H1 (cell line): ENCODE measurements around the gene MIA2. TPM values are rescaled to one million over a fixed set of nuclear protein-coding genes. Genes with fewer than 3 reads are reported as not detected.

Source experiments
- CTCF ChIA-PET: fragments of 300-600 bp; sonication (Branson Sonifier 250); formaldehyde crosslinking; loops from one replicate; lab custom pipeline; 2021; ENCODE audit not compliant: partially characterized antibody; lab: Charles Lee
- POLR2A ChIA-PET: fragments of 300-600 bp; sonication (Branson Sonifier 250); formaldehyde crosslinking; loops from one replicate; lab custom pipeline; 2021; ENCODE audit warnings: inconsistent platforms; ENCODE audit not compliant: partially characterized antibody; lab: Charles Lee
- DNase-seq, 2 experiments: peaks; one replicate each; pipeline versions ENCODE4 v3.0.0 to v3.0.0-alpha.2; 2010 to 2022; ENCODE audit warnings: low spot score in 2 of 2, low read depth in 1 of 2, mixed read lengths in 1 of 2
- FAIRE-seq: peaks from 2 replicates; lab custom pipeline; 2011; peaks lifted over from hg19 to GRCh38; lab: Jason Lieb, UNC
- H2AFZ ChIP-seq: 2 replicates; pipeline ENCODE4 v1.8.1; 2012; ENCODE audit warnings: low read length, inconsistent platforms
- H2AK5ac ChIP-seq: 2 replicates; pipeline ENCODE4 v1.6.1; 2013; ENCODE audit warnings: low read depth, low read length
- H2BK120ac ChIP-seq: replicated peaks from 2 replicates; pipeline ENCODE3; 2013; ENCODE audit warnings: low read depth, low read length, inconsistent platforms
- H2BK12ac ChIP-seq: 2 replicates; pipeline ENCODE4 v1.6.1; 2013; ENCODE audit warnings: low read depth, low read length
- H2BK15ac ChIP-seq: 2 replicates; pipeline ENCODE4 v1.6.1; 2013; ENCODE audit warnings: low read length
- H2BK20ac ChIP-seq: 2 replicates; pipeline ENCODE4 v1.6.1; 2013; ENCODE audit warnings: low read length
- H2BK5ac ChIP-seq: 2 replicates; pipeline ENCODE4 v1.6.1; 2013; ENCODE audit warnings: low read depth, low read length
- H3K14ac ChIP-seq: 2 replicates; pipeline ENCODE4 v1.6.1; 2013; ENCODE audit warnings: inconsistent platforms; ENCODE audit not compliant: insufficient read length
- H3K18ac ChIP-seq: 2 replicates; pipeline ENCODE4 v1.6.1; 2013; ENCODE audit warnings: low read length; ENCODE audit errors: extremely low read depth
- H3K23ac ChIP-seq: 2 replicates; pipeline ENCODE4 v1.6.1; 2013; ENCODE audit warnings: inconsistent platforms; ENCODE audit not compliant: insufficient read length
- H3K23me2 ChIP-seq: 2 replicates; pipeline ENCODE4 v1.6.1; 2013; ENCODE audit warnings: low read depth, low read length
- H3K27ac ChIP-seq: 2 replicates; pipeline ENCODE4 v1.6.1; 2011; ENCODE audit warnings: low read depth, low read length, inconsistent platforms
- H3K27me3 ChIP-seq, 4 experiments: replicated peaks in 1 of 4; 1 replicate in 1 of 4; 2 replicates in 3 of 4; pipeline versions ENCODE4 v1.6.1 to v1.8.1; 2011 to 2013; ENCODE audit warnings: low read length in 3 of 4, mild to moderate bottlenecking in 3 of 4, inconsistent platforms in 2 of 4, mixed read lengths in 2 of 4, moderate library complexity in 1 of 4; ENCODE audit not compliant: control insufficient read depth in 3 of 4, insufficient read depth in 3 of 4; ENCODE audit errors: extremely low read depth in 1 of 4
- H3K36me3 ChIP-seq, 4 experiments: 2 replicates each; pipeline versions ENCODE4 v1.6.1 to v1.8.1; 2011 to 2013; ENCODE audit warnings: mild to moderate bottlenecking in 4 of 4, low read length in 3 of 4, moderate library complexity in 2 of 4, control low read depth in 1 of 4, inconsistent platforms in 1 of 4; ENCODE audit not compliant: insufficient read depth in 4 of 4, control insufficient read depth in 2 of 4
- H3K4ac ChIP-seq: replicated peaks from 2 replicates; pipeline ENCODE3; 2013; ENCODE audit warnings: low read length, low read depth, mixed read lengths, inconsistent platforms; ENCODE audit not compliant: insufficient read length
- H3K4me1 ChIP-seq, 4 experiments: replicated peaks in 1 of 4; 1 replicate in 1 of 4; 2 replicates in 3 of 4; pipeline versions ENCODE4 v1.6.1 to v1.8.1; 2011 to 2013; ENCODE audit warnings: low read length in 3 of 4, inconsistent platforms in 2 of 4, mixed read lengths in 1 of 4; ENCODE audit not compliant: insufficient read depth in 4 of 4, control insufficient read depth in 3 of 4
- H3K4me2 ChIP-seq, 2 experiments: 2 replicates each; pipeline versions ENCODE4 v1.6.1 to v1.8.1; 2011 to 2013; ENCODE audit warnings: low read depth in 2 of 2, low read length in 2 of 2, control low read depth in 1 of 2, inconsistent platforms in 1 of 2, mild to moderate bottlenecking in 1 of 2; ENCODE audit not compliant: insufficient read depth in 1 of 2
- H3K4me3 ChIP-seq, 4 experiments: fragments of 200-600, 300-600 bp in 1 of 4; sonication (generic), shearing (Covaris generic), sonication (Bioruptor Twin) in 1 of 4; 2 replicates each; pipeline versions ENCODE4 v1.5.1 to v1.8.1; 2011 to 2016; ENCODE audit warnings: low read length in 4 of 4, low read depth in 3 of 4, control low read depth in 2 of 4, inconsistent platforms in 2 of 4, mild to moderate bottlenecking in 2 of 4, mixed read lengths in 1 of 4, moderate library complexity in 1 of 4; ENCODE audit not compliant: insufficient read depth in 2 of 4; ENCODE audit errors: extremely low read depth in 1 of 4
- H3K56ac ChIP-seq: replicated peaks from 2 replicates; pipeline ENCODE3; 2013; ENCODE audit warnings: low read depth, mild to moderate bottlenecking, mixed read lengths, low read length, inconsistent platforms; ENCODE audit not compliant: insufficient read length
- H3K79me1 ChIP-seq: 2 replicates; pipeline ENCODE4 v1.6.1; 2013; ENCODE audit warnings: low read depth, low read length, control low read depth
- H3K79me2 ChIP-seq, 2 experiments: 2 replicates each; pipeline versions ENCODE4 v1.6.1 to v1.8.1; 2012 to 2013; ENCODE audit warnings: low read length in 2 of 2, mild to moderate bottlenecking in 2 of 2, inconsistent platforms in 1 of 2; ENCODE audit not compliant: insufficient read depth in 2 of 2, control insufficient read depth in 1 of 2
- H3K9ac ChIP-seq, 4 experiments: replicated peaks in 1 of 4; 1 replicate in 1 of 4; 2 replicates in 3 of 4; pipeline versions ENCODE4 v1.6.1 to v1.8.1; 2011 to 2013; ENCODE audit warnings: low read depth in 3 of 4, low read length in 3 of 4, control low read depth in 2 of 4, mild to moderate bottlenecking in 2 of 4, moderate library complexity in 2 of 4, inconsistent platforms in 1 of 4; ENCODE audit errors: extremely low read depth in 1 of 4
- H3K9me3 ChIP-seq, 2 experiments: 2 replicates each; pipeline versions ENCODE4 v1.6.1 to v1.8.1; 2012 to 2013; ENCODE audit warnings: mild to moderate bottlenecking in 2 of 2, moderate library complexity in 2 of 2, control low read depth in 1 of 2, inconsistent platforms in 1 of 2, low read depth in 1 of 2, low read length in 1 of 2, mixed read lengths in 1 of 2; ENCODE audit not compliant: insufficient read depth in 2 of 2
- H4K20me1 ChIP-seq, 2 experiments: replicated peaks in 1 of 2; 2 replicates each; pipeline versions ENCODE3 to v1.8.1; 2011 to 2013; ENCODE audit warnings: inconsistent platforms in 2 of 2, low read length in 2 of 2, mild to moderate bottlenecking in 1 of 2; ENCODE audit not compliant: insufficient read depth in 2 of 2, control insufficient read depth in 1 of 2
- H4K5ac ChIP-seq: 2 replicates; pipeline ENCODE4 v1.6.1; 2013; ENCODE audit warnings: low read length, low read depth, mixed read lengths, inconsistent platforms; ENCODE audit not compliant: insufficient read length
- H4K8ac ChIP-seq: 2 replicates; pipeline ENCODE4 v1.8.0; 2013; ENCODE audit warnings: mild to moderate bottlenecking, moderate library complexity, low read length, inconsistent platforms; ENCODE audit not compliant: insufficient read depth; ENCODE audit errors: extremely low read depth
- H4K91ac ChIP-seq: replicated peaks from 2 replicates; pipeline ENCODE3; 2013; ENCODE audit warnings: low read length, mixed read lengths, inconsistent platforms; ENCODE audit not compliant: insufficient read length
- CEBPB ChIP-seq: IDR thresholded peaks from 2 replicates; pipeline ENCODE4 v1.6.1; 2012; ENCODE audit warnings: low read depth, low read length
- CTBP2 ChIP-seq: IDR thresholded peaks from 2 replicates; pipeline ENCODE4 v1.7.0; 2011; ENCODE audit warnings: borderline replicate concordance, mild to moderate bottlenecking, moderate library complexity, mixed read lengths, low read length; ENCODE audit not compliant: insufficient read depth, insufficient read length
- EGR1 ChIP-seq: IDR thresholded peaks from 2 replicates; pipeline ENCODE4 v1.6.1; 2011; ENCODE audit warnings: low read depth, low read length, borderline replicate concordance
- JUN ChIP-seq: IDR thresholded peaks from 2 replicates; pipeline ENCODE4 v1.6.1; 2011; ENCODE audit warnings: low read depth, mild to moderate bottlenecking, improper control_type of control experiment, low read length
- JUND ChIP-seq: IDR thresholded peaks from 2 replicates; pipeline ENCODE4 v1.6.1; 2011; ENCODE audit warnings: mild to moderate bottlenecking, improper control_type of control experiment, low read length
- KDM5A ChIP-seq: fragments of 200-600 bp; IDR thresholded peaks from 2 replicates; pipeline ENCODE4 v1.7.1; 2012; ENCODE audit warnings: mild to moderate bottlenecking, low read length, inconsistent platforms, mixed read lengths
- MAX ChIP-seq: IDR thresholded peaks from 2 replicates; pipeline ENCODE4 v1.6.1; 2012; ENCODE audit warnings: inconsistent platforms
- RNF2 ChIP-seq: fragments of 200-900, 300-1000 bp; sonication (generic); IDR thresholded peaks from 2 replicates; pipeline ENCODE4 v1.7.1; 2016; ENCODE audit warnings: borderline replicate concordance, low read depth, mild to moderate bottlenecking, antibody characterized with exemption, low read length; ENCODE audit not compliant: poor library complexity, severe bottlenecking; ENCODE audit errors: missing control alignments
- SIX5 ChIP-seq: IDR thresholded peaks from 2 replicates; pipeline ENCODE4 v1.6.1; 2011; ENCODE audit warnings: mild to moderate bottlenecking, low read depth, low read length
- SP1 ChIP-seq: IDR thresholded peaks from 2 replicates; pipeline ENCODE4 v1.6.1; 2011; ENCODE audit warnings: low read depth, low read length
- SP4 ChIP-seq: IDR thresholded peaks from 2 replicates; pipeline ENCODE4 v1.6.1; 2012; ENCODE audit warnings: low read length, inconsistent platforms
- SRF ChIP-seq: IDR thresholded peaks from 2 replicates; pipeline ENCODE4 v1.6.1; 2011; ENCODE audit warnings: mild to moderate bottlenecking, low read depth, low read length, moderate library complexity
- TAF7 ChIP-seq: optimal IDR thresholded peaks from 2 replicates; pipeline ENCODE3; 2011; ENCODE audit warnings: low read depth, mild to moderate bottlenecking, inconsistent platforms, low read length, moderate library complexity, borderline replicate concordance
- WGBS, 2 experiments: shearing (Covaris generic) in 1 of 2; methylation state at CpG; one replicate each; pipeline versions ENCODE4 v1.1.6 to v1.1.7; 2013 to 2015; ENCODE audit warnings: low lambda C conversion rate in 2 of 2, mixed read lengths in 2 of 2, inconsistent platforms in 1 of 2, low coverage in 1 of 2, missing lambda C conversion rate in 1 of 2; ENCODE audit not compliant: insufficient replicate concordance in 2 of 2, insufficient coverage in 1 of 2, insufficient read length in 1 of 2; ENCODE audit errors: extremely low coverage in 1 of 2, missing lambda C conversion rate in 1 of 2; 5-methylcytosine and 5-hydroxymethylcytosine counted together
- polyA plus RNA-seq, 7 experiments: library from polyadenylated mRNA; depleted of rRNA in 3 of 7; stranded (reverse) in 5 of 7; unstranded in 2 of 7; fragments of >200 nt in 5 of 7; fragments of 200-250 nt in 2 of 7; gene quantifications; 1 replicate in 5 of 7; 2 replicates in 1 of 7; 4 replicates in 1 of 7; pipeline versions ENCODE4 v1.2.1 to v1.2.3, GENCODE V29; 2011 to 2013; ENCODE audit warnings: missing spikeins in 2 of 7, mixed read lengths in 2 of 7
- total RNA-seq: library from RNA; stranded (reverse); fragmentation: NEBNext Ultra II Directional; extraction: Animal tissue kit (Norgen Biotek cat#: 25700); gene quantifications from 2 replicates; pipeline ENCODE4 v1.2.1, GENCODE V29; 2021

MIA2 gene
- total and polyA plus RNA-seq, 2 of the 8 experiments (the other 6 are each of a cell fraction or from before 2014, with no cell fraction given) = 10.1 to 15.0 TPM

- WGBS, 2 experiments = 81% methylated on average over 1 of the region's 1 CpG; no CpG with 5 or more reads in 1 of the 2 experiments
- H3K23ac ChIP-seq = no peak overlapping the region
- FAIRE-seq (no peak), DNase-seq (no peak)
- H2BK5ac ChIP-seq = no peak overlapping the region
- H3K9ac ChIP-seq = no peak overlapping the region
- no peak overlapping the region for H3K56ac ChIP-seq
- H4K5ac ChIP-seq = no peak overlapping the region
- no peaks in the 10 kb centered on the region for H3K79me1 ChIP-seq
- H2BK12ac ChIP-seq = no peak overlapping the region
- H3K4me2 ChIP-seq = no peak overlapping the region
- H2AFZ ChIP-seq = no peak overlapping the region
- H3K4ac ChIP-seq = no peak overlapping the region
- no peaks in the 10 kb centered on the region for H3K27me3 ChIP-seq
- H4K8ac ChIP-seq = no peak overlapping the region
- H3K4me1 ChIP-seq = no peaks in the 10 kb centered on the region
- H3K36me3 ChIP-seq = peaks cover 0 to 4% (median 0%) of the 10 kb centered on the region in 4 experiments; a peak in 1 of 8 replicates
- H3K18ac ChIP-seq = no peak overlapping the region
- ChIA-PET CTCF (no interaction called here), POLR2A (no interaction called here)
- TF ChIP-seq KDM5A = no peak
- no peak for TF ChIP-seq SP1
- no peak for TF ChIP-seq MAX
- no peak for TF ChIP-seq SIX5
- no peak for TF ChIP-seq JUN
- TF ChIP-seq CTBP2 = no peak
- TF ChIP-seq EGR1 = no peak
- no peak for TF ChIP-seq CEBPB
- no peak for TF ChIP-seq SP4
- TF ChIP-seq JUND = no peak
- no peak for TF ChIP-seq SRF
- no peak for TF ChIP-seq RNF2
- TF ChIP-seq TAF7 = no peak
- no peak overlapping the region for H2BK20ac ChIP-seq
- no peaks in the 10 kb centered on the region for H3K79me2 ChIP-seq
- no peaks in the 10 kb centered on the region for H3K23me2 ChIP-seq
- no peaks in the 10 kb centered on the region for H4K20me1 ChIP-seq
- H3K27ac ChIP-seq = no peak overlapping the region
- H2AK5ac ChIP-seq = no peak overlapping the region
- no peak overlapping the region for H3K4me3 ChIP-seq
- H3K9me3 ChIP-seq = no peaks in the 10 kb centered on the region
- no peak overlapping the region for H4K91ac ChIP-seq
- no peak overlapping the region for H2BK120ac ChIP-seq
- H2BK15ac ChIP-seq = no peak overlapping the region
- H3K14ac ChIP-seq = no peak overlapping the region
Measured at GRCh38 chr14:39303115-39303514, 69.4 kb downstream of the MIA2 start.
